ENCODE measurements around the gene CDH3. TPM values are rescaled to one million over a fixed set of nuclear protein-coding genes. Genes with fewer than 3 reads are reported as not detected.

Gene CDH3
- total and polyA plus RNA-seq, 2 of the 8 experiments (the other 6 are each of a cell fraction or from before 2014, with no cell fraction given): 146 to 171 TPM

GRCh38 chr16:68704232-68704867 is 59.2 kb downstream of the CDH3 start (continued):
- TF ChIP-seq CHD7 (IDR thresholded peaks at IDR 0.05; ENCODE audit: insufficient replicate concordance, low read length) (no peak), SUZ12 (IDR thresholded peaks at IDR 0.05; ENCODE audit: low read length) (no peak), KDM1A (IDR thresholded peaks at IDR 0.05; ENCODE audit: borderline replicate concordance, low read length) (peak; percentile 52; the same call in 1 of the 2 replicates), CREB1 (IDR thresholded peaks at IDR 0.05) (no peak; the same call in 1 of the 2 replicates), RXRA (IDR thresholded peaks at IDR 0.05; ENCODE audit: insufficient read depth, low read depth, low read length) (no peak), CHD2 (IDR thresholded peaks at IDR 0.05; ENCODE audit: low read length) (no peak), USF2 (IDR thresholded peaks at IDR 0.05; ENCODE audit: low read length) (0 out of 2 replicates have a peak, but pooled peaks have one; percentile 13)
